ENCODE measurements around the gene WNT9A.

The WNT9A gene

DNA sequence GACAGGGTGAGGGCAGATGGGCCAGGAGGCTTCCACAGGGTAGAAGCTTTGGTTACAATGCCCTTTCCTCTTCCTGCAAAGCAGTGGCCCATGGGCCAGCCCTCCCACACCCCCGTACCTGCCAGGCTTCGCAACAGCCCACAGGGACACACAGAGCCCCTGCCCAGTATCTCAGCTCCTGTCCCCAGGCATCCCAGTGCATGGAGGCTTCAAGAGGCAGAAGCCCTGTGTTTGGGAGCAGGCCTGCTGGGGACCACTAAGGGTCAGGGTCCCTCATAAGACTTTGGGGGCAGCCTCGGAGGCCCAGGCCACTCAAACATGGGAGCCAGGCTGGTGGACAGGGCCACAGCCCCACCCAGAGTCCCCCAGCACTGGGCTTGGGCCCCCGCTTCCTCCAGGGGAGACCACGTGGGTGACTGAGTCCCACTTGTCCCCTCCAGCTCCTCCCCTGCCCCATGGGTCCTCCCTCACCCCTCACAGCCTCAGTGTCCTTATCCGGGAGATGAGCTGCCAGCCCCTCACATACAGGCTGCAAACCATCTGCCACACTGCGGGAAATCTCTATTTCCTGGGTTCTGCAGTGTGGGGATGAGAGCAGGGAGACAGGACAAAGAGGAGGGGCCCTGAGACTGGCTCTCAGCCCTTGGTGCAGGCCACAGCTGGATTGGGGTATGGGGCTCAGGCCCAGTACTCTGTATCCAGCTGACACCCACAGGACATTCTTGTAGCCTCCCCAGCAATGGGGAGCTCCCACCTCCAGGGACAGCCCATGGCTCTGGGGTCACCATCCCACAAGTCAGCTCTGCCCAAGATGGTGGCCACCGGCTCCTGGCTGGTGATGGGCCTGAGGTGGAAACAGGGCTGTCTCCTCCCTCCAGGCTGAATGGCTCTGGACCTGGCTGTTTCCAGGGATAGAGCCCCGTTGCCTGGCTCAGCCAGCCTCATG, 50.7 kb downstream of the WNT9A start:
- no peak for FAIRE-seq

DNA sequence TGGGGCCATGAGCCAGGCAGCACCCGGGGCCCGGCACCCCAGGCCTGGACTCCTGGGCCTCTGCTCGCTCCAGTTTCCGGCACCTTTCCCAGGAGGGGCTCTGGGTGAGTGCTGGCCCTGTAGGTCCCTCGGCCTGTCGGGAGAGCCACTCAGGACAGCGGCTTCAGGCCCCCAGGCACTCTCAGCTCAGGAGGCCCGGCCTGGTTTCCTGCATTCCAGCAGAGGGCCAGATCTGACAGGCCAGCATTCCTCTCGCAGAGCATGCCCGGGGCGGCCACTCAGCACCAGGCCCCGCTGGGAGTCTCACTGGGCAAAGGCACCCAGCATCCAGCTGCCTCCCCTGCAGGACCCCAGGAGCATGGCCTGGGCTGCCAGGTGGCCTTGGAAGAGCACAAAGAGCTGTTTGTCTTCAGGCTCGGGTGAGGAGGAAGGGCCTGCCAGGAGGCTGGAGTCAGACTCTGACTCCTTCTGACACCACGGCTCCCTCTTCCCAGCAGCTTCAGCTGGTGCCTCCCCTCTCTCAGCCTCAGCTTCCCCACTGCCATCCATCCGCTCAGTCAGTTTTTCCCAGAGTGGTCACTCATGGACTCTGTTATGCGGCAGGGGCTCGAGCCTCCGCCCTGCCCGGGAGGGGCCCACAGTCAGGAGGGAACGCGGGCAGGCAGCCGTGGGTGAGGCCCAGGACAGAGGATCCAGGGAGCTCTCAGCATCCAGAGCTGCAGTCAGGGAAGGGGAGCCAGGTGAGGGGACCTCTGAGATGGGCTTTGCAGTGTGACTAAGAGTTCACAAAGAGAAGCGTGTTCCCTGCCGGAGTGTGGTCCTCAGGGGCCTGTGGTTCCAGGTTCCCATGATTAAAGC, 51.7 kb downstream of the WNT9A start:
- FAIRE-seq: no peak

DNA sequence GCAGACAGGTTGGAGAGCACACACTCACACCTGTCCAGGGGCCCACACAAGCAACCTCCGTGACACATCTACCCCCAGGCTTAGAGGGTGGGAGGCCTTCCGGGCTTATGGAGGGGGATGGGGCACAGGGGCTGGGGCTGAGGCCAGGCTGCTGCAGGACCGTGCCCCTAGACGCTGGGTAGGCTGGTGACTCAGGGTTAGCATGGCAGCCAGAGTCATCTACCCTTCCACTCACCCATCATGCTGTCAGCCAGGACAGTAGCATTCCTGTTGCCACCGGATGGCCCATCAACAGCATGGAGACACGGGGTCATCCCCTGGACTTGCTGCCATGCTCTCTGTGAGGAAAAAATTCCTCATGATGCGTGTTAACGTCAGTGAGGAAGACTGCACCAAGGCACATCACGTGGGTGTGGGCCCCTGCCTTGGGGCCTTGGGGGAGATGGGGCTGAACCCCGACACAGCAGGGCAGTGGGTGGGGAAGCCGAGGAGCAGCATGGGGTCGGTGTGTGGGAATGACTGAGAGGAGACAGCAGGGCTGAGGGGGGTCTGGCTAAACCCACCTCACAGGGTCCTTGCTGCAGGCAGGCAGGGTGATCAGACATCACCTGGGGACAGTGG, 52.8 kb downstream of the WNT9A start:
- FAIRE-seq: no peak

- no peak for FAIRE-seq
Measured at GRCh38 chr1:227893949-227894721, 53.6 kb downstream of the WNT9A start.

DNA sequence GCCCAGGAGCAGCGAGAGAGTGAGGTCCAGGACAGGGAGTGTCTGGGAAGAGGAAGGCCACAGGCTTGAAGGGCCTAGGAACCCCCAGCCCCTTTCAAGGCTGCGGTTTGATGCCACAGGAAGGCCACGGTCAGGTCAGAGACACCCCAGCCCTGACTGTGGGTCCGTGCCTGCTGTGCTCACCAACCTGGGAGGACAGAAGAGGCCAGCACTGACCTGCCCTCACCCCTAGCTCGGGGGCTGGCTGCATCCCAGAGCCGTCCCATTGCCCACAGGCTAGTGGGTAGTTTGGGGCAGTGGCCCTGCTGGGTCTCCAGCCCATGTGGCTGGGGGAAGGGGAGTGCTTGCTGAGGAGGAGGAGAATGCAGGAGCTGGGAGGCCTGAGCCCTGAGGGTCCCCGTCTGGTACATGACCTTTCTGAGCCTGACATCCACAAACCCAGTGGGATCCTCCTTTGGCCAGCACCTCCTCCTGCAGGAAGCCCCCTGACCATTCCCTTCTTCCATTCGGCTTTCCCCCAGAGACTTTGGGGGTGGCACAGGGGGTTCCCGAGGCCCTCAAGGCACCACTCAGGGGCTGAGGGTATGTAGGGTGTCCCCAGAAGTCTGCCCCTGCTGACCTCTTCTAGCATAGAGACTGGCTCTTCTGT, 54.3 kb downstream of the WNT9A start:
- FAIRE-seq: no peak

GRCh38 chr1:227892489-227893299, 55.0 kb downstream of the WNT9A start:
- no peak for FAIRE-seq

DNA sequence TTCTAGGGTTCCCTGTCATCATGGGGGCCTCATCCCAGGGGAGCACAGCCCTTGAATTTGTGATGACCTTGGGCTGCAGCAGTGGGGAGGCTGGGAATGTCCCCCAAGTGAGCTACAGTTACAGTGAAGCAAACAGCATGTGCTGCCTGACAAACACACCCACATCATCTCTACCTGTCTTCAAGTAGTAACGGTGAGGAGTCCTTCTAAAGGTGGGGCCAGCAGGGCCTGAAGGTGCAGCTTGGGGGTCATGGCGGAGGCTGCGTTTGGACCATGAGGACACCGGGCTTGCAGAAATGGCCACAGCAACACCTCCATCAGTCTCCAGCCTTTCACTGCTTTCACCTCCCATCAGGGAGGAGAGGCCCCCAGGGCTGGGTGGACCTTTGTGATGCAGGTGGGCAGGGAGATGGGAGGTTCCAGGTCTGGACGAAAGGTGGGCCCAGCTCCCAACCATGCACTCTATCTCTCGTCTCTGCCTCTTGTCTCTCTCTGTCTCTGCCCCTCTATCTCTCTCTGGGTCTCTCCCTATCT, 55.7 kb downstream of the WNT9A start:
- no peak for FAIRE-seq

DNA sequence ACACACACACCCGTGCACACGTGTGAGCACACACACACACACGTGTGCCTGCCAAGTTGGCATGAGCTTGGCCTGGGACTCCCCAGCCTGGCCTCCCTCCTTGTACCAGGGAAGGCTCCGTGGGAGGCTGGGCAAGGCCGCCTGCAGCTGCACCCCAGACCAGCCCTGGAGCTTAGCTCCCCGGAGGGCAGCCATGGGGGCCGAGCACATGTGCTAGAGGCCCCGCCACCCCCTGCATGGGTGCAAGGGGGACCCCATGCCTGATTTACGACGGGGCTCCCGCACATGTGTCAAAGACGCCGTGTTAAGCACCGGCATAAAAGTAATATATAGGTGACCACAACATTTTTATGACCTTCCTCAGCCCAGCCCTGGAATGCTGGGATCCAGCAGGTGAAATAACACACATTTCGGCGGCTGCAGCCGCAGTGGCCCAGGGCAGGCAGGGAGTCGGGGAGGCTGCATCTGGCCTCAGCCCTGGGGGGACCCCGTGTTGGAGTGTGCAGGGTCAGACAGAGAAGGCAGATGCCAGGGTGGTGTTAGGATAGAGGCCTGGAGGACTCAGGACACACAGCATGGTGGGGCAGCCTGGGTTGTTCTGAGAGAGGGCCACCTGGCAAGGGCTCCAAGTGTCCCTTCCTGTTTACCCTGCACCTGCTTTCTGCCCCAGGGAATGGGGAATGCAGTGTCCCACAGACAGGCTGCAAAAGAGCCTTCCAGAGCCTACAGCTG, 56.3 kb downstream of the WNT9A start:
- FAIRE-seq: no peak

DNA sequence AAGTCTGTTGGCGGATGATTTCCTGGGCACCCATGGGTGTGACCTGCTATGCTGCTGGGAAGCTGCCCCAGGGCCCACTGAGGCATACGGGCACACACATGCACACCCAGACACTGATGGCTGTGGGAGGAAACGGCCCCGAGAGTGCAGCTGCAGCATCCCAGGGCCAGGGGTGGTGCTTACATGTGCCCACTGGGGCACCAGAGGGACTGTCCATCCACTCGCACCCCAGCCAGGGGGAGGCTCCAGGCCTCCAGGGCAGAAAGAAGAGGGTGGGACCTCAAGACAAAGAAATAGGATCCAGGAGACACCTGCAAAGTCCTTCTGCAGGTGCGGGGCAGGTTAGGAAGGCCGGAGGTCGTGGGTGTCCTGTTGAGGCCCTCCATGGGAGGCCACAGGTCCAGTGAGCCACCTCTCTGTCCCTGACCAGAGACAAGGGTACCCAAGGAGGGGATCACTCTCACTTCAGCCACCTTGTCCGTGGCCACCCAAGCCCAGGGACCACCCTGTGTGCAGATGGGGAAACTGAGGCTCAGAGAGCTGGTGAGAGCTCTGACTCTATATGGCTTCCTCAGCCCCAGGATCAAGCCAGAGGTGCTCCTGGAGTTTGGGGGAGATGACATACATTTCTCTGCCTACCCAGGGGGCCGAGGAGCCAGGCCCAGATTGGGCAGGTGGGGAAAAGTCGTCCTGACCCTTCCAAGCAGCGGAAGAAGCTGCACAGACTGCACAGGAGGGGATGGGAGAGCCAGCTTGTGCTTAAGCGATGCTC, 57.1 kb downstream of the WNT9A start:
- no peak for FAIRE-seq

- no peak for FAIRE-seq
Measured at GRCh38 chr1:227889863-227890405, 57.8 kb downstream of the WNT9A start.

DNA sequence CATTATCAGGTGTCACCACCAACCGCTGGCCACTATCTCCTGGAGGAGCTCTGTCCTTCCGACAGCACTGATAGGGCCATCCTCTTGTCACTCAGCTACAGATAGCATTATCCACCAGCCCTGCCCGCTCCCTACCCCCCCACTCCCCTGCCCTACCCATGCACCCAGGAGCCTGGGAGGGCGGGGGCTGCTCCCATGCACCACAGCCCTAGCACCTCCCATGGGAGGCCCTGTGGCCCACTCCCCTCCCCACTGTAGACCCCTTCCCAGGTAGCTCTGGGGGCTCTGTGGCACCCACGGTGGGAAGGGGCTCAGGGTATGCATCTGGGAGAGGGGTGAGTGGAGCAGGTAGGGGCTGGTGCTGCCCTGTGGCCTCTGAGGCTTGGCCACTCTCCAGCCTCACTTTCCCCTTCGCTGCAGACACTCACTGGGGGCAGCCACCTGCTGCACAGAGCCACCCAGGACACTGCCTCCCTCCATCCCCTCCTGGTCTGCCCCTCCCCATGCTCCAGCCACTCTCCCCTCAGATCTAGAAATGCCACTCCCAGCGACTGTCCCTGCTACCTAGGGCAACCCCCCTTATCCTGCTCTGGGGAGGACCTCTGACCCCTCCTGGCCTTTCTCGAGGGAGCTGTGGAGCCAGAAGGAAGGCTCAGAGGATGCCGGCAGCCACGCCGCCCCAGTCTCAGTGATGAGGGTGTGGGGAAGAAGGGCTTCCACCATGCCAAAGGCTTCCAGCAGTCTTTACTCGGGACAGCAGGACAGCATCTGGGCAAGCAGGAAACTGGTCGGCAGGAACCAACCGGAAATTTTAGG, 58.5 kb downstream of the WNT9A start:
- FAIRE-seq: no peak

DNA sequence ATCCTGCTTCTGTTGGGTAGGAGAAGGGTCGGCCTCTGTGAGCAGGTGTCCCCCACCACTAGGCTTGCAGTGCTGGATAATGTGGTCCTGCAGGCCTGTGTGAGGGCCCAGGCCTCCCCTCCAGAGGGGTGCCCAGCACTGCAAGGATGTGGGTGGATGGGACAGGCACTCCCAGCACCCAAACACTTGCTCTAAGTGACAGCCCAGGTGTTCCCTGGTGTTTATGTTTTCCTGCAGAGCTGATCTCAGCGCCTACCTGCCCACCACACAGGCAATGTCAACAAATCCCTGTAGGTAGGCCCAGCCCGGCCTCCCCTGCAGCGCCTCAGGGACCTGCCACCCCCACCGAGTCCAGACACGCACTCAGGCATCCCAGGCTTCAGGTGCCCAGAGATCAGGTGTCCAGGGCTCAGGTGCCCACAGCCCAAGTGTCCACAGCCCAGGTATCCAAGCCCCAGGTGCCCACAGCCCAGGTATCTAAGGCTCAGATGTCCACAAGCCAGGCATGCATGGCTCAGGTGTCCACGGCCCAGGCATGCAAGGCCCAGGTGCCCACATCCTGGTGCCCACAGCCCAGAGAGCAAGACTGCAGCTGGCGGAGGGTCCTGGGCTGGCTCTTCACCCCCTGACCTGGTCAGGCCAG, 59.2 kb downstream of the WNT9A start:
- FAIRE-seq: no peak

- FAIRE-seq: no peak
Measured at GRCh38 chr1:227887697-227888403, 59.9 kb downstream of the WNT9A start.

DNA sequence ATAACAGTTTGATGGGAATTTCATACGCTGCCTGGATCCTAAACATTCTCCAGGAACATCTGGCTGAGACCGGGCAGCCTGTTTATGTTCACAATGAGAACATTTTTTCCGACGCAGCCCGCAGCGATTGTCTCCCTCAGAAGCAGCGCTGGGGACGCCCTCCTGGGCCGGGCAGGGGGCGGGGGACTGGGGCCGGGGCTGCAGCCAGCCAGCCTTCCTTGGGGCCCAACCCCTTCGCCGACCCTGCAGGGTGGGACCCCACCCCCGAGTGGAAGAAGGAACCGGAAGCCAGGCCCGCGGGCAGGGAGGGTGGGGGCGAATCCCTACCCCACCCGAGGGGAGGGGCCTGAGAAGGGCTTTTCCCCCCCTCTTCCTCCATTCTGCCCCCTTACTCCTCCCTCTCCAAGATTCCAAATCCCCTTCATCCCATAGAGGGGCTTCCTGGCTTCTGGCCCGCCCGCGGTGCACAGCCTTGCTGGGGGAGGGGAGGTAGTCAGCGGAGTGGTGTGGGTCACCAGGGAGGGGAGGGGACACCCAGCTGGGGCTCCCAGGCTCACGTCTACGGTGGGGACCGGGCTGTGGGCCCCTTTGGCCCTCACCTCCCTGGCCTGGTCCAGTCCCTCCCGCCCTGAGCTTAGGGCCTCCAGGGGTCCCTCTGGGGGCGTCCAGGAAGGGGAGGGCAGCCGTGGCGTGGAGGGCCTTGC, 60.6 kb downstream of the WNT9A start:
- no peak for FAIRE-seq

- FAIRE-seq: no peak
Measured at GRCh38 chr1:227886503-227886961, 61.2 kb downstream of the WNT9A start.

Data from endometrium (tissue), 2 donors.